CD4-positive, CD25-positive, alpha-beta regulatory T cell (primary cell): ENCODE results near the gene ATXN1. TPM values are rescaled to one million over a fixed set of nuclear protein-coding genes. Genes with fewer than 3 reads are reported as not detected.

ENCODE experiments used
- ATAC-seq, 2 donors: fragments of 150-1000 bp; cut with Tn5 transposase; one replicate each; pipeline ENCODE4 v1.10.0; 2021; ENCODE audit warnings: low read depth in 2 of 2, moderate number of reproducible peaks in 2 of 2, moderate library complexity in 1 of 2
- DNase-seq, 3 donors: peaks; one replicate each; pipeline versions ENCODE4 v3.0.0 to v3.0.0-alpha.2; 2012 to 2022; ENCODE audit warnings: mixed read lengths in 1 of 3
- H3K27ac ChIP-seq: one replicate; pipeline ENCODE4 v1.7.0; 2013; ENCODE audit warnings: mild to moderate bottlenecking, low read length; ENCODE audit not compliant: insufficient read depth, poor library complexity, severe bottlenecking
- H3K27me3 ChIP-seq: one replicate; pipeline ENCODE4 v1.7.0; 2013; ENCODE audit warnings: low read length; ENCODE audit not compliant: control insufficient read depth, insufficient read depth
- H3K36me3 ChIP-seq: one replicate; pipeline ENCODE4 v1.7.0; 2013; ENCODE audit warnings: mild to moderate bottlenecking, low read length, moderate library complexity; ENCODE audit not compliant: control insufficient read depth, insufficient read depth
- H3K4me1 ChIP-seq: 2 replicates; pipeline ENCODE4 v1.7.0; 2013; ENCODE audit warnings: mild to moderate bottlenecking, low read length; ENCODE audit not compliant: insufficient read depth, control insufficient read depth, poor library complexity, severe bottlenecking
- H3K4me3 ChIP-seq: one replicate; pipeline ENCODE4 v1.7.0; 2013; ENCODE audit warnings: low read depth, mild to moderate bottlenecking, low read length, moderate library complexity
- H3K9me3 ChIP-seq, 2 experiments: 1 replicate in 1 of 2; 2 replicates in 1 of 2; pipeline ENCODE4 v1.7.0; 2013; ENCODE audit warnings: low read length in 2 of 2, mild to moderate bottlenecking in 1 of 2, moderate library complexity in 1 of 2; ENCODE audit not compliant: control insufficient read depth in 2 of 2
- H3K27ac Mint-ChIP-seq, 3 donors: one replicate each; pipeline ENCODE4 v1.8.0; 2020 to 2022; ENCODE audit warnings: mild to moderate bottlenecking in 3 of 3, mixed read lengths in 3 of 3, moderate library complexity in 2 of 3
- H3K27me3 Mint-ChIP-seq: one replicate; pipeline ENCODE4 v1.8.0; 2022; ENCODE audit warnings: mild to moderate bottlenecking, mixed read lengths
- H3K36me3 Mint-ChIP-seq: one replicate; pipeline ENCODE4 v1.8.0; 2020; ENCODE audit warnings: mixed read lengths
- H3K4me1 Mint-ChIP-seq, 4 donors: one replicate each; pipeline ENCODE4 v1.8.0; 2020 to 2022; ENCODE audit warnings: mixed read lengths in 4 of 4, mild to moderate bottlenecking in 1 of 4
- H3K4me3 Mint-ChIP-seq, 4 donors: one replicate each; pipeline ENCODE4 v1.8.0; 2020 to 2022; ENCODE audit warnings: mild to moderate bottlenecking in 4 of 4, mixed read lengths in 4 of 4, moderate library complexity in 3 of 4
- H3K9me3 Mint-ChIP-seq, 7 donors: one replicate each; pipeline ENCODE4 v1.8.0; 2020 to 2022; ENCODE audit warnings: mixed read lengths in 7 of 7, mild to moderate bottlenecking in 3 of 7, moderate library complexity in 2 of 7
- polyA plus RNA-seq, 4 donors: library from polyadenylated mRNA; unstranded; fragments of 300-500 nt; fragmentation: Illumina TruSeq; gene quantifications; one replicate each; pipeline ENCODE4 v1.2.3, GENCODE V29; 2021
- total RNA-seq: library from RNA; stranded (reverse); gene quantifications from one replicate; pipeline ENCODE4 v1.2.3, GENCODE V29; 2022

Gene ATXN1
- total and polyA plus RNA-seq, 5 donors from 2014 or later = 15.8 to 191 (median 19.2) TPM

GRCh38 chr6:16679050-16679449 lies 82.2 kb downstream of the ATXN1 start:
- no peaks in the 10 kb centered on the region for H3K27me3 Mint-ChIP-seq
- no peak overlapping the region for H3K4me3 ChIP-seq
- H3K4me1 Mint-ChIP-seq = peaks cover 17 to 40% (median 23%) of the 10 kb centered on the region in 4 donors
- no peaks in the 10 kb centered on the region for H3K4me1 ChIP-seq
- H3K36me3 ChIP-seq = peaks cover 9% of the 10 kb centered on the region
- no peaks in the 10 kb centered on the region for H3K9me3 ChIP-seq
- peaks cover 43% of the 10 kb centered on the region for H3K36me3 Mint-ChIP-seq
- H3K4me3 Mint-ChIP-seq = no peak overlapping the region
- no peaks in the 10 kb centered on the region for H3K27me3 ChIP-seq
- no peak for DNase-seq
- H3K27ac ChIP-seq = no peak overlapping the region
- ATAC-seq = no peak
- peaks cover 0 to 2% (median 0%) of the 10 kb centered on the region in 7 donors for H3K9me3 Mint-ChIP-seq
- no peak overlapping the region for H3K27ac Mint-ChIP-seq

- DNase-seq (no peak), ATAC-seq (no peak)
- no peak overlapping the region for H3K4me3 ChIP-seq
- H3K36me3 Mint-ChIP-seq = peaks cover 38% of the 10 kb centered on the region
- peaks cover 0 to 2% (median 0%) of the 10 kb centered on the region in 7 donors for H3K9me3 Mint-ChIP-seq
- H3K27ac Mint-ChIP-seq = no peak overlapping the region
- H3K27me3 ChIP-seq = no peaks in the 10 kb centered on the region
- H3K4me1 ChIP-seq = no peaks in the 10 kb centered on the region
- H3K27me3 Mint-ChIP-seq = no peaks in the 10 kb centered on the region
- H3K4me3 Mint-ChIP-seq = no peak overlapping the region
- peaks cover 11% of the 10 kb centered on the region for H3K36me3 ChIP-seq
- no peaks in the 10 kb centered on the region for H3K9me3 ChIP-seq
- H3K4me1 Mint-ChIP-seq = peaks cover 15 to 30% (median 21%) of the 10 kb centered on the region in 4 donors
- H3K27ac ChIP-seq = no peak overlapping the region
Observed at GRCh38 chr6:16677458-16677857, 83.8 kb downstream of the ATXN1 start.

- H3K4me3 ChIP-seq = no peak overlapping the region
- H3K4me1 Mint-ChIP-seq = peaks cover 18 to 32% (median 26%) of the 10 kb centered on the region in 4 donors
- ATAC-seq = no peak
- DNase-seq = no peak
- H3K27ac Mint-ChIP-seq = peak overlapping the region in 1 of 3 donors; percentile 93
- H3K9me3 ChIP-seq = no peaks in the 10 kb centered on the region
- H3K27me3 ChIP-seq = no peaks in the 10 kb centered on the region
- H3K36me3 Mint-ChIP-seq = peaks cover 35% of the 10 kb centered on the region
- H3K4me3 Mint-ChIP-seq = no peak overlapping the region
- H3K27ac ChIP-seq = no peak overlapping the region
- no peaks in the 10 kb centered on the region for H3K27me3 Mint-ChIP-seq
- no peaks in the 10 kb centered on the region for H3K4me1 ChIP-seq
- peaks cover 11% of the 10 kb centered on the region for H3K36me3 ChIP-seq
- peaks cover 0 to 2% (median 0%) of the 10 kb centered on the region in 7 donors for H3K9me3 Mint-ChIP-seq
Observed at GRCh38 chr6:16676978-16677377, 84.3 kb downstream of the ATXN1 start.

GRCh38 chr6:16676376-16676775 lies 84.9 kb downstream of the ATXN1 start:
- Mint-ChIP-seq H3K27ac (no peak overlapping the region), H3K4me3 (no peak overlapping the region), H3K36me3 (peaks cover 29% of the 10 kb centered on the region), H3K27me3 (no peaks in the 10 kb centered on the region), H3K4me1 (peaks cover 16 to 31% (median 27%) of the 10 kb centered on the region in 4 donors), H3K9me3 (peaks cover 0 to 2% (median 0%) of the 10 kb centered on the region in 7 donors)
- Histone ChIP-seq H3K4me1 (peaks cover 4% of the 10 kb centered on the region), H3K36me3 (peaks cover 11% of the 10 kb centered on the region), H3K9me3 (no peaks in the 10 kb centered on the region), H3K4me3 (no peak overlapping the region), H3K27me3 (no peaks in the 10 kb centered on the region), H3K27ac (no peak overlapping the region)
- ATAC-seq = no peak
- DNase-seq = no peak

GRCh38 chr6:16674801-16675392 lies 86.4 kb downstream of the ATXN1 start:
- H3K36me3 ChIP-seq = peaks cover 2% of the 10 kb centered on the region
- H3K4me1 Mint-ChIP-seq = peaks cover 25 to 43% (median 38%) of the 10 kb centered on the region in 4 donors
- peaks cover 16% of the 10 kb centered on the region for H3K4me1 ChIP-seq
- no peaks in the 10 kb centered on the region for H3K27me3 ChIP-seq
- no peaks in the 10 kb centered on the region for H3K9me3 ChIP-seq
- no peak overlapping the region for H3K27ac Mint-ChIP-seq
- no peak for DNase-seq
- H3K27me3 Mint-ChIP-seq = no peaks in the 10 kb centered on the region
- no peak for ATAC-seq
- no peak overlapping the region for H3K4me3 Mint-ChIP-seq
- H3K4me3 ChIP-seq = no peak overlapping the region
- peaks cover 0 to 2% (median 0%) of the 10 kb centered on the region in 7 donors for H3K9me3 Mint-ChIP-seq
- peaks cover 16% of the 10 kb centered on the region for H3K36me3 Mint-ChIP-seq
- no peak overlapping the region for H3K27ac ChIP-seq

GRCh38 chr6:16673011-16673797 lies 88.1 kb downstream of the ATXN1 start:
- Mint-ChIP-seq H3K4me1 (peaks cover 29 to 52% (median 47%) of the 10 kb centered on the region in 4 donors), H3K27me3 (no peaks in the 10 kb centered on the region), H3K36me3 (peaks cover 11% of the 10 kb centered on the region), H3K27ac (no peak overlapping the region), H3K9me3 (peaks cover 0 to 1% (median 0%) of the 10 kb centered on the region in 7 donors), H3K4me3 (peak overlapping the region in 1 of 4 donors; percentile 54)
- ATAC-seq = no peak
- Histone ChIP-seq H3K4me1 (peaks cover 28% of the 10 kb centered on the region), H3K27me3 (no peaks in the 10 kb centered on the region), H3K36me3 (peaks cover 2% of the 10 kb centered on the region), H3K27ac (no peak overlapping the region), H3K4me3 (no peak overlapping the region), H3K9me3 (no peaks in the 10 kb centered on the region)
- DNase-seq = no peak

GRCh38 chr6:16671302-16672289 lies 89.7 kb downstream of the ATXN1 start:
- Mint-ChIP-seq H3K4me3 (peak overlapping the region in 1 of 4 donors; percentile 15), H3K36me3 (peaks cover 23% of the 10 kb centered on the region), H3K27me3 (no peaks in the 10 kb centered on the region), H3K9me3 (peaks cover 0 to 1% (median 0%) of the 10 kb centered on the region in 7 donors), H3K4me1 (peaks cover 35 to 54% (median 49%) of the 10 kb centered on the region in 4 donors), H3K27ac (peak overlapping the region; percentile 34 to 62 (median 56))
- no peak for DNase-seq
- H3K27me3 ChIP-seq = no peaks in the 10 kb centered on the region
- peaks cover 6% of the 10 kb centered on the region for H3K36me3 ChIP-seq
- H3K27ac ChIP-seq = peak overlapping the region; percentile 19
- peaks cover 28% of the 10 kb centered on the region for H3K4me1 ChIP-seq
- no peaks in the 10 kb centered on the region for H3K9me3 ChIP-seq
- H3K4me3 ChIP-seq = no peak overlapping the region
- ATAC-seq = no peak
